SU-DHL-6 (cell line): ENCODE data around the gene ATG16L1.

Source experiments
- CTCF ChIP-seq: fragments of 200-600 bp; sonication (generic); IDR thresholded peaks from one replicate; pipeline ENCODE4 v1.5.1; 2017; ENCODE audit warnings: antibody characterized with exemption, mild to moderate bottlenecking, low read length, moderate library complexity; ENCODE audit not compliant: insufficient read depth, poor library complexity, severe bottlenecking
- EZH2phosphoT487 ChIP-seq: fragments of 200-600 bp; sonication (generic), shearing (Covaris generic); conservative IDR thresholded peaks from 2 replicates; pipeline ENCODE4 v1.6.1; 2018; ENCODE audit warnings: mild to moderate bottlenecking, antibody characterized with exemption, low read length, moderate library complexity, mixed read lengths

GRCh38 chr2:233319256-233319655, 67.8 kb downstream of the ATG16L1 start:
- no peak for TF ChIP-seq CTCF
- TF ChIP-seq EZH2phosphoT487 = no peak
